ENCODE data around the gene DYNC1I2. TPM values are rescaled to one million over a fixed set of nuclear protein-coding genes. Genes with fewer than 3 reads are reported as not detected.

DYNC1I2 gene
- total RNA-seq (10 to 100 TPM; 23.2 to 27.3 TPM), total RNA-seq (46.9 to 97.6 reads per million in 2 donors)

DNA sequence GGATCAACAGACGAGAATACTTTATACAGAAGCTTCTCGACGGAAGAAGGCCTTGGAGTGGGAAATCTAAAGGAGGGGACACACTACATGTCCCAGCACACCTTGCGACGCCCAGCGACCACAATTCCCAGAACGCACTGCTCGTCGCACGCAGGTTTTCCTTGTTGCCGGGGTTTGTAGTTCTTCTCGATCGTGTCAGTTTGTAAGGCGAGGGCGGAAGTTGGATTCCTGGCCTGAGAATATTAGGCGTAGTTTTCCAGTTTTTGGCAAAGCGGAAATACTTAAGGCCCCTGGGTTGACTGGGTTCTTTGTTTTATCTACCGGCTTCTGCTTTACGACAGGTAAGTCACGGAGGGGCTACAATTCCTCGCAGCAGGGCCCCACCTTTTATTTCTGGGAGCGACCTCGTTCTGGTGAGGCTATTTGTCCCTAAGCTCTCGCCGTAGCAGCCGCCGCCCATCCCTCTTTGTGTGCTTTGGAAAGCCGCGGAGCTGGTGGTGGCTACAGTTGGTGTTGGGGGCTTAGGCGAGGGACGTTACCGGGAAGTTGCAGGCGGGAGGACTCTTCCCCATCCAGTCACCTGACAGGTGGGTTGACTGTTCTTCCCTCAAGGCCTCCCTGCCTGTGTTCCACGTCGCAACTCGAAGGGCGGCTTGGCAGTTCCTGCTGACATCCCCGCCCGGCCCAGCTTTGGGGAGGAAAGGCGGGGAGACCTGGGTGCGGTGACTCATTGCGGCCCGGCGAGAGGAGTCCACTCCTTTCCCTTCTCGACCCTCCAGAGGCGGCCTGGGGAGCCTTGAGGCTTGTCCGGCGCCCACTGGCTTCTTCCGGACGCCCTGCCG lies at the start of gene DYNC1I2:
Gene DYNC1I2, plus strand, starts transcription at position 183 of the 842 bp plus-strand sequence. CDS start 2,687 bp downstream, outside the sequence.
- H3K4me3 Mint-ChIP-seq: peak within 1 kb of the TSS; percentile 94
- H3K27me3 Mint-ChIP-seq: peaks cover 4% of the 10 kb centered on the region

DNA sequence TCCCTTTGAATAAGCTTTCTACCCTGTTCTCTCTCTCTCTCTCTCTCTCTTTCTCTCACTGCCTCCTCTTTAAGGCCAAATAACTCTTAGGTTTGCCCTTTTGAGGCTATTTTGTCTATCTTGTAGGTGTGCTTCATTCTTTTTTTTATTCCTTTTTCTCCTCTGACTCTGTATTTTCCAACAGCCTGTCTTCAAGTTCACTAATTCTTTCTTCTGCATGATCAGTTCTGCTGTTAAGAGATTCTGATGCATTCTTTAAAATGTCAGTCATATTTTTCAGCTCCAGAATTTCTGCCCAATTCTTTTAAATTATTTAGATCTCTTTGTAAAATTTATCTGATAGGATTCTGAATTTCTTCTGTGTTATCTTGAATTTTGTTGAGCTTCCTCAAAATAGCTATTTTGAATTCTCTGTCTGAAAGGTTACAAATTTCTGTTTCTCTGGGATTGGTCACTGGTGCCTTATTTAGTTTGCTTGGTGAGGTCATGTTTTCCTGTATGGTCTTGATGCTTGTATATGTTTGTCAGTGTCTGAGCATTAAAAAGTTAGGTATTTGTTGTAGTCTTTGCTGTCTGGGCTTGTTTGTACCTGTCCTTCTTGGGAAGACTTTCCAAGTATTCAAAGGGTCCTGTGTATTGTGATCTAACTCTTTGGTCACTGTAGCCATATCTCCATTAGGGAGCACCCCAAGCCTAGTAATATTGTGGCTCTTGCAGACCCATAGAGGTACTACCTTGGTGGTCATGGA lies 35.4 kb upstream of the DYNC1I2 start:
- peaks cover 2% of the 10 kb centered on the region for H3K36me3 Mint-ChIP-seq (ENCODE audit: low read depth)
- H3K27me3 Mint-ChIP-seq: peaks cover 28% of the 10 kb centered on the region
- H3K4me3 Mint-ChIP-seq: no peak overlapping the region
- DNase-seq (no peak), ATAC-seq (no peak)
- peaks cover 2% of the 10 kb centered on the region for H3K4me1 Mint-ChIP-seq
- no peaks in the 10 kb centered on the region for H3K9me3 ChIP-seq (ENCODE audit: control insufficient read depth, low read length, poor library complexity, severe bottlenecking)
- no peak overlapping the region for H3K27ac Mint-ChIP-seq

More for the DNA sequence above, at the start of gene DYNC1I2:
- ATAC-seq (peak; percentile 87), DNase-seq (peak; percentile 35 to 45 (median 40))
- H3K36me3 Mint-ChIP-seq (ENCODE audit: low read depth): peaks cover 2% of the 10 kb centered on the region
- H3K4me1 Mint-ChIP-seq: peaks cover 19% of the 10 kb centered on the region
- peak within 1 kb of the TSS; percentile 90 for H3K27ac Mint-ChIP-seq
- H3K9me3 ChIP-seq (ENCODE audit: control insufficient read depth, low read length, poor library complexity, severe bottlenecking): no peaks in the 10 kb centered on the region

DNA sequence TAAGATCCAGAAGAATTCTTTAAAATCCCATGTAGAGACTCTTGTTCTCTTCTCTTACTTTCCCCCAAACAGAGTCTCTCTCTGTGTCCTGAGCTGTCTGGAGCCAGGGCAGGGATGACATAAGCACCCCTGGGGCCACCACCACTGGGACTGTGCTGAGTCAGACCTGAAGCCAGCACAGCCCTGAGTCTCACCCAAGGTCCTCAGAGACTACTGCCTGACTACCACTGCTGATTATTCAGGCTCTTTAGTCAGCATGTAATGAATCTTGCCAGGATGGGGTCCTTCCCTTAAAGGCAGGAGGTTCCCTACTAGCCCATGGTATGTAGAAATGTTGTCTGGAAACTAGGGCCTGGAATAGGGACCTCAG lies 34.9 kb upstream of the DYNC1I2 start:
- Mint-ChIP-seq H3K27ac (no peak overlapping the region), H3K4me3 (no peak overlapping the region), H3K27me3 (peaks cover 33% of the 10 kb centered on the region), H3K36me3 (ENCODE audit: low read depth) (peaks cover 2% of the 10 kb centered on the region), H3K4me1 (peaks cover 2% of the 10 kb centered on the region)
- H3K9me3 ChIP-seq (ENCODE audit: control insufficient read depth, low read length, poor library complexity, severe bottlenecking): no peaks in the 10 kb centered on the region
- ATAC-seq (no peak), DNase-seq (no peak)

DNA sequence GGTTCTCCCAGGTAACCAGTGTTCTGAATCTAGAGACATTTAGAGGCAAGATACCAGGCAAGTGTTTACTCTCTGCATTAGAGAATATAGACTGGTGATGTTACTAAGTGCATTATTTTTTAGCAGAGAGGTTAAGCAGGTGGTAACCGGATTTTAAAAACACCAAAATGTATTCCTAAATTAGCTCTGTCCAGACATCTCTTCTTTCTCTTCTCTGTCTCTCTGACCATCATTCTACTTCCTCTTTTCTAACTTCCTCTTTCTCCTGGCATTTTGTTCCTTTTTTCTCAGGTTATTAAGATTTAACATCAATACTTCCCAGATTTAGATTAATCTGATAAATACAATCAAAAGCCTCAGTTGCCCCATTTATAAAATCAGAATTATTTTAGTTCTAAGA lies 31.7 kb upstream of the DYNC1I2 start:
- Mint-ChIP-seq H3K36me3 (ENCODE audit: low read depth) (peaks cover 2% of the 10 kb centered on the region), H3K4me3 (no peak overlapping the region), H3K27me3 (peaks cover 44% of the 10 kb centered on the region), H3K27ac (no peak overlapping the region), H3K4me1 (peaks cover 2% of the 10 kb centered on the region)
- ATAC-seq: no peak
- no peak for DNase-seq
- H3K9me3 ChIP-seq (ENCODE audit: control insufficient read depth, low read length, poor library complexity, severe bottlenecking): no peaks in the 10 kb centered on the region

DNA sequence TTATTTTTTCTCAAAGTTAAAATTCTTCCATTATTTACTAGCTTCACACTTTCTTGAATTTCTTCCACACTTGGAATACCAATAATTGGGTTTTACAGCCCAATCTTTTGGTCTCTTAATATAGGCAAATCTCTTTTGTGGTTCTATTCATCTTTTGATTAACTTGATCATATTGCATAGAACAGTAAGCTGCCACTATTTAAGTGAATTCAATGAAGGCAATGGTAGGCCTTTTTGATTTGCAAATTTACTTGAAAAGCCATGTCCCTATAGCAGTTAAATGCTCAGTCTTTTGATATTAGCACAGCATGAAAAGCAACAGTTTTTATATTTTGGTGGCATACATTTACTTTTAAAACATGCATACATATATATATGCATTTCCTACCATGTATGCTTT lies 20.2 kb upstream of the DYNC1I2 start:
- H3K27ac Mint-ChIP-seq: no peak overlapping the region
- peaks cover 53% of the 10 kb centered on the region for H3K27me3 Mint-ChIP-seq
- H3K36me3 Mint-ChIP-seq (ENCODE audit: low read depth): no peaks in the 10 kb centered on the region
- no peak overlapping the region for H3K4me3 Mint-ChIP-seq
- DNase-seq: no peak
- H3K9me3 ChIP-seq (ENCODE audit: control insufficient read depth, low read length, poor library complexity, severe bottlenecking): no peaks in the 10 kb centered on the region
- H3K4me1 Mint-ChIP-seq: no peaks in the 10 kb centered on the region
- ATAC-seq: no peak

DNA sequence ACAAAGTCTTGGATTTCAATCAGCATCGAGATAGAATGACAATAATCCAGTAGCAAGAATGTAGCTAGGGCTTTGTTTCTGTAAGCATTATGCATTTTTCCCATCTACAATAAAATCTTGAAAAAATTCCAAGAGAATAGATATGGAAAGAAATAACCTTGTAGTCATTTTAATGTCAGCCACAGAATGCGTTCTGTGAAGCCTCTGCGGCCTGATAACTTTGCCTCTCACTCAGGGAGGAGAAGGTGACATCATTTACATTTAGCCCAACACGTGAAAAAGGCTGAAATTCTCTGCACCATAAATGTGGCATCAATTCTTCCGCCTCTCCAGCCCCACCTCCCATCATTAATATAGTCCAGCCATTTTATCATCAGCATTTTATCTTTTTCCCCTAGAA lies 19.1 kb upstream of the DYNC1I2 start:
- Mint-ChIP-seq H3K4me1 (no peaks in the 10 kb centered on the region), H3K4me3 (no peak overlapping the region), H3K27ac (no peak overlapping the region), H3K36me3 (ENCODE audit: low read depth) (no peaks in the 10 kb centered on the region), H3K27me3 (peaks cover 50% of the 10 kb centered on the region)
- no peak for ATAC-seq
- H3K9me3 ChIP-seq (ENCODE audit: control insufficient read depth, low read length, poor library complexity, severe bottlenecking): no peaks in the 10 kb centered on the region
- DNase-seq: no peak

DNA sequence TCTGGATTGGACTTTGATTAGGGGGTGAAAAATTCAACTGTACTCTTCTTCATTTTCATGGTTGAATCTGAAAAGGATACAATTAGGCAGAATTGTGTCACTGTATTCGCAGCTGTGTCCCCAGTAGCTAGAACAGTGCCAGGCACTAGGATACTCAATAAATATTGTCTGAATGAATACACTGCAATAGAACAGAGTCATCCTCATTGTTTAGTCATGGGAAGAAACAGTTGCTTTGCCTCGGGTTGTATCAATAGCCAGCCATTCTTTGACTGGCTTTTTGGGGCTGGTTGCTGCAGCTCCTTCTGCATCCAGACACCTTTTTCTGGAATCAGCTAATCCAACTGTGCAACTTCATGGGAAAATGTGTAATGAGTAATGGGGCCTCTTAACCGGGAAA lies 18.1 kb upstream of the DYNC1I2 start:
- Mint-ChIP-seq H3K36me3 (ENCODE audit: low read depth) (no peaks in the 10 kb centered on the region), H3K4me1 (peaks cover 2% of the 10 kb centered on the region), H3K4me3 (no peak overlapping the region), H3K27ac (no peak overlapping the region), H3K27me3 (peaks cover 47% of the 10 kb centered on the region)
- no peak for DNase-seq
- no peaks in the 10 kb centered on the region for H3K9me3 ChIP-seq (ENCODE audit: control insufficient read depth, low read length, poor library complexity, severe bottlenecking)
- ATAC-seq: no peak

DNA sequence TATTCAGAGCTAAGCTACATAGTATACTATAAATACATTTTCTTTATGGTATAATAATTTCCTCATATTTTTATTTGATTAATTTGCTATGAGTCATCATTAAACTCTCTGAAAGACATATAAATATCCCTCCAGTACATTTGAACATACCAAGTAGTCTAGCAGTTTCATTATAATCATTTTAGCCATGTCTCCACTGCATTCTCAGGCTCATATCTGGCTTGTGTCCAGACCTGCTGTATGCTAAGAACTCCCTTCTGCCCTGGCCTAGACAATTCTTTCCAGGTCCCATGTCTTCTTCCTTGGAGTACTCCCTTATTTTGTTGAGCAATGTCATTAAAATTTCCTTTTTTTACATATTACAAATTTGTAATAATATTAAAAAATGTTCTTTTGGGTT lies 16.6 kb upstream of the DYNC1I2 start:
- H3K27me3 Mint-ChIP-seq: peaks cover 35% of the 10 kb centered on the region
- no peaks in the 10 kb centered on the region for H3K9me3 ChIP-seq (ENCODE audit: control insufficient read depth, low read length, poor library complexity, severe bottlenecking)
- no peak overlapping the region for H3K27ac Mint-ChIP-seq
- DNase-seq: no peak
- H3K36me3 Mint-ChIP-seq (ENCODE audit: low read depth): no peaks in the 10 kb centered on the region
- no peak overlapping the region for H3K4me3 Mint-ChIP-seq
- no peak for ATAC-seq
- H3K4me1 Mint-ChIP-seq: peaks cover 2% of the 10 kb centered on the region

DNA sequence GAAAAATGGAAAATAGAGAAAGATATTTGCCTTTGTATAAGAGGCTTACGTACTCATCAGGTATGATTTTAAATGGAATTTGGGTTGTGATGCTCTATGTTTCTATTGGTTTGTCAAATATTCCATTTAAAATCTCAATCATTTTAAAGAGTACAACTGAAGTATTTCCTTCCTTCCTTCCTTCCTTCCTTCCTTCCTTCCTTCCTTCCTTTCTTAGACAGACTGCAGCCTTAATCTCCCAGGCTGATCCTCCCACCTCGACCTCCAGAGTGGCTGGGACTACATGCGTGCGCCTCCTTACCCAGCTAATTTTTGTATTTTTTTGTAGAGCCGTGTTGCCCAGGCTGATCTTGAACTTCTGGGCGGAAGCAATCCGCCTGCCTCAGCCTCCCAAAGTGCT lies 15.4 kb upstream of the DYNC1I2 start:
- no peaks in the 10 kb centered on the region for H3K9me3 ChIP-seq (ENCODE audit: control insufficient read depth, low read length, poor library complexity, severe bottlenecking)
- no peak overlapping the region for H3K27ac Mint-ChIP-seq
- no peak for ATAC-seq
- H3K27me3 Mint-ChIP-seq: peaks cover 35% of the 10 kb centered on the region
- H3K36me3 Mint-ChIP-seq (ENCODE audit: low read depth): no peaks in the 10 kb centered on the region
- no peak overlapping the region for H3K4me3 Mint-ChIP-seq
- peaks cover 2% of the 10 kb centered on the region for H3K4me1 Mint-ChIP-seq
- DNase-seq: no peak

DNA sequence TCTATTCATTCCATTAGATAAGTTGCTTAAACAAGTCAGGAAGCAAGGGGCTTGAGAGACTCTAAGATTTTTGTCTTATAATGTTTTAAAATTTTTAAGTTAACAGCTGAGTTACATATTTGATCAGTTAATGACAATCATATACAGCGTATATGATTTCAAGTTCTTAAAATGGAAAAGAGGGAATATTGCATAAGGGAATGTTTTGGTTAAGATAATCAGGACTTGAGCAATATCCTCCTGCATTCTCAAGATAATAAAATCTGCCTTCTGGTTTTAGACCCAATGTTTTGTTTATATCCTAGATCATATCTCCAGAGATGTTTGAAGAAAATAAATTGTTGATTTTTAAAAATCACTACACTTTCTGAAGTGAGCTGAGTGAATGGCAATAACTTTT lies 13.4 kb upstream of the DYNC1I2 start:
- Mint-ChIP-seq H3K27ac (no peak overlapping the region), H3K36me3 (ENCODE audit: low read depth) (peaks cover 3% of the 10 kb centered on the region), H3K27me3 (peaks cover 37% of the 10 kb centered on the region), H3K4me3 (no peak overlapping the region), H3K4me1 (peaks cover 2% of the 10 kb centered on the region)
- DNase-seq (no peak), ATAC-seq (no peak)
- H3K9me3 ChIP-seq (ENCODE audit: control insufficient read depth, low read length, poor library complexity, severe bottlenecking): no peaks in the 10 kb centered on the region

DNA sequence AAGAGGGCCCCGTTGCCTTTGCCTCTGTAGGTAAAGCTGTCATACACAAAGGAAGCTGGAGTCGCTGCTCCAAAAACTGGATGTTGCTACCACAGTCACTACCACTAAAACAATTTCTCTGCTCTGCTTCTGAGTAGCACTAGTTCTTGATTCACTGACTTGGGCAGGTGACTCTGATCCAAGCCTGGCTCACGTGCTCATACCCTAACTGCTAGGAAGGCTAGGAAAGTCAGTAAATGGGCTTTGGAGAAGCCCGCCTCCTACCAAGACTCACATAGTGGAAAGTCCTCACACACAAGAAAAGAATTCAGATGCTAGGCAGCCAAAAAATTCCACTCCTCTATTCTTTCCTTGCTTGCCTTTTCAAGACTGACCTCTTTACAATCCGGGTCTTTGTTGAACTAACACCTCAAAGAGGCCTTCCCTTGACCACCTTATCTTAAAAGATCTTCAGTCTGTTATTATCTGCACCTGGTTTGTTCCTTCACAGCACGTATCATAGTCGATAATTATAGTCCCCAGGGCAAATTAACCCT lies 11.4 kb upstream of the DYNC1I2 start:
- Mint-ChIP-seq H3K27me3 (peaks cover 31% of the 10 kb centered on the region), H3K36me3 (ENCODE audit: low read depth) (peaks cover 3% of the 10 kb centered on the region), H3K4me1 (peaks cover 2% of the 10 kb centered on the region), H3K27ac (no peak overlapping the region), H3K4me3 (no peak overlapping the region)
- H3K9me3 ChIP-seq (ENCODE audit: control insufficient read depth, low read length, poor library complexity, severe bottlenecking): no peaks in the 10 kb centered on the region
- DNase-seq: no peak
- no peak for ATAC-seq

DNA sequence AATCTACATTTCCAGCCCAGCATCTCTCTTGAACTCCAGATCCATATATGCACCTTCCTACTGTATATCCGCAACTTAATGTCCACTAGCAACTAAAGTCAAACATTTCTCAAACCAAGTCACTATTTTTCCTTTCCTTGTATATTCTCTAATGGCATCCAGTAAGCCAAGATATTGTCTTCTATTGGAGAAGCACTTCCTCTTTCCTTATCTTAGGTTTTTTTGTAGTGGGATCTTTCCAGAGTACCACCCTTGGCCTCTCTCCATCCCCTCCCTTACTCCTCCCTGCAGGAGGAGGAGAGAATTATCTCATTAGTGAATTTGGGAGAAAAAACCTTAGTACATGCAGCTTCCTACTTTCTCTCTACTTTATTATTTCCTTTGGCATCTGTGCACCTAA lies 8.7 kb upstream of the DYNC1I2 start:
- Mint-ChIP-seq H3K4me1 (peaks cover 3% of the 10 kb centered on the region), H3K36me3 (ENCODE audit: low read depth) (peaks cover 3% of the 10 kb centered on the region), H3K27me3 (peaks cover 23% of the 10 kb centered on the region), H3K4me3 (no peak overlapping the region), H3K27ac (no peak overlapping the region)
- H3K9me3 ChIP-seq (ENCODE audit: control insufficient read depth, low read length, poor library complexity, severe bottlenecking): no peaks in the 10 kb centered on the region
- ATAC-seq (no peak), DNase-seq (no peak)

DNA sequence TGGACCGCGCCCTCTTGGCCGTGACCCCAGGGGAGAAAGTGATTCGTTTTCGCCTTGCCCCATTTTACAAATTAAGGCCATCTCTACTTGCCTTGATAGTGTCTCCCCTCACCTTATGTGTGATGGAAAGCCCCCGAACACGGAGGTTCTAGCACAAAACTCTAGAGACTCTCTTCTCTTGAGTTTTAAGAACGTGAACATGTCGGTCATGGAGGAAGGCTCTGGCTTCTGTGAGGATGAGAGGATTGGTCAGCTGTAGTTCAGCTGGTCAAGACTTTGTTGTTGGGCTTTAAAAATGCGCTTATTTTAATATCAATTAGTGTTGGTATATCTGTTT lies 828 bp downstream of the DYNC1I2 start:
- Mint-ChIP-seq H3K27me3 (peaks cover 4% of the 10 kb centered on the region), H3K27ac (peak overlapping the region; percentile 90), H3K4me1 (peaks cover 19% of the 10 kb centered on the region), H3K4me3 (peak overlapping the region; percentile 94), H3K36me3 (ENCODE audit: low read depth) (peaks cover 2% of the 10 kb centered on the region)
- no peak for DNase-seq
- peak; percentile 52 for ATAC-seq
- no peaks in the 10 kb centered on the region for H3K9me3 ChIP-seq (ENCODE audit: control insufficient read depth, low read length, poor library complexity, severe bottlenecking)
